ENCODE data around the gene TCN2. TPM values are rescaled to one million over a fixed set of nuclear protein-coding genes. Genes with fewer than 3 reads are reported as not detected.
A peak's percentile ranks its signal among the peaks of the same experiment; 100 is the strongest.

Gene TCN2
- total RNA-seq, 4 donors from 2014 or later = 38.2 to 56.1 (median 43.8) TPM

DNA sequence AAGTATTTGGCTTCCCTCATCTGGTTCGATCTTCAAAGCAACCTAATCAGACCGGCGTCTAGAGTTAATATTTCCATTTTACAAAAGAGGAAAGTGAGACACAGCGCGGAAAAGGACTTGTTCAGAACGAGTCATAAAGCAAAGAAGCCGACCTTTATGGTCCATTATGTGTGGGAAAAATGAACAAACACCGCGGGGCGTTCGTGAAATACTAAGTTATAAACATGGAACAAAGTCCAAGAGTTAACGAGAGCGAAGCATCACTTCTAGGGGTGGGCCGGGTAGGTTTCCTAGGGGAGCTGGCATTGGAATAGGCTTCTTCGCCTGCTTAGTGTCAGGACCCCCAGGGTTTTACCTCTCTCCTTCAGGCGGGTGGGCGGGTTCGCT is 60.1 kb downstream of the TCN2 start:
- peaks cover 0 to 23% (median 11%) of the 10 kb centered on the region in 4 donors for H3K4me1 ChIP-seq
- H3K27me3 ChIP-seq = no peaks in the 10 kb centered on the region
- no peaks in the 10 kb centered on the region for H3K9me3 ChIP-seq
- H3K27ac ChIP-seq = peak overlapping the region in 2 of 4 donors; percentile 52 to 74
- no peak for TF ChIP-seq EP300 (IDR thresholded peaks at IDR 0.05)
- TF ChIP-seq, protein P1, sequence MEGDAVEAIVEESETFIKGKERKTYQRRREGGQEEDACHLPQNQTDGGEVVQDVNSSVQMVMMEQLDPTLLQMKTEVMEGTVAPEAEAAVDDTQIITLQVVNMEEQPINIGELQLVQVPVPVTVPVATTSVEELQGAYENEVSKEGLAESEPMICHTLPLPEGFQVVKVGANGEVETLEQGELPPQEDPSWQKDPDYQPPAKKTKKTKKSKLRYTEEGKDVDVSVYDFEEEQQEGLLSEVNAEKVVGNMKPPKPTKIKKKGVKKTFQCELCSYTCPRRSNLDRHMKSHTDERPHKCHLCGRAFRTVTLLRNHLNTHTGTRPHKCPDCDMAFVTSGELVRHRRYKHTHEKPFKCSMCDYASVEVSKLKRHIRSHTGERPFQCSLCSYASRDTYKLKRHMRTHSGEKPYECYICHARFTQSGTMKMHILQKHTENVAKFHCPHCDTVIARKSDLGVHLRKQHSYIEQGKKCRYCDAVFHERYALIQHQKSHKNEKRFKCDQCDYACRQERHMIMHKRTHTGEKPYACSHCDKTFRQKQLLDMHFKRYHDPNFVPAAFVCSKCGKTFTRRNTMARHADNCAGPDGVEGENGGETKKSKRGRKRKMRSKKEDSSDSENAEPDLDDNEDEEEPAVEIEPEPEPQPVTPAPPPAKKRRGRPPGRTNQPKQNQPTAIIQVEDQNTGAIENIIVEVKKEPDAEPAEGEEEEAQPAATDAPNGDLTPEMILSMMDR (IDR thresholded peaks at IDR 0.05) = no peak
- TF ChIP-seq POLR2A (IDR thresholded peaks at IDR 0.05) = no peak
- peaks cover 0 to 24% (median 4%) of the 10 kb centered on the region in 3 donors for H3K36me3 ChIP-seq
- H3K4me3 ChIP-seq = peak overlapping the region; percentile 61 to 85 (median 72)
- 0 to 1% methylated on average over 18 of the region's 18 CpGs for WGBS, 2 donors
- DNase-seq (ENCODE audit: low spot score in 2 of 2) = no peak

DNA sequence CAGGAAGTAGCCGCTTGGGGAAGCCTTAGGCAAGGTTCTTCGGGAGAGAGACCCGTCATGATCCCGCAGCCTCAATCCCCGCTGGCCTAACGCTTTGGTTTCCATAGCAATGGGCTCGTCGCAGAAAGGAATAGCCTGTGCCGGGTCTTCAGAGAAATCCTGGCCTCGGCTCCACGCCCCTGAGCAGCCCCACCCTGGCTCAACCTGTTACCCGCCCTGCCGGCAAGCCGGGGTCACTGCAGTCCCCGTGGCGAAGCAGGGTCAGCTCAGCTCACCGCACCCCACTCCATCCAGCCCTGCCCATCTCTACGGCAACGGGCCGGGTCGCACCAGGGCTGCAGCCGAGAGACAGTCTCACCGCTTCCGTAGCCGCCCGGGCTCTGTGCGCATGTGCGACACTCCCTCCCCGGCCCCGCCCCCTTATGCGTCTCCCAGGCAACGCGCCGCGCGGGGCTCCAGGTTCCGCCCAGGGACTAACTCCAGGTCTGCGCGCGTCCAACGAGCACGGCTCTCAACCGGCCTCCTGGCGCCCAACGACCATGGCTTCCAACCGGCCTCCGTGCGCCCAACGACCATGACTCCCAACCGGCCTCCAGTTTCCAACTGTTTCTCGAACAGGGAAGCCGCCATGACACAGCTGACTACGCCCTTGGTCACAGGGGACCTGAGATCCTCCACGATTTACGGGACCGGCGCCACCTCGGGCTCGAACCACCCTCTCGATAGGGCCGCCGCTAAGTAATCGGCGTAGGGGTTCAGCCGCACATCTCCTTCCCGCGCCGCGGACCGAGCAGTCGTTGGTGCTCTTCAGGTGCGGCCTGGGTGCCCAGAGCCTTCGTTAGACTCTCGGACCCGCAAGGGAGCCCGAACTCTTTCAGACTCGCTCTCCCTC is 60.8 kb downstream of the TCN2 start, which contains the start of gene DUSP18:
DUSP18 (minus strand) TSS at position 382 of the 892 bp plus-strand sequence. CDS start 3,872 bp downstream, outside the sequence.
- peak; percentile 91 for DNase-seq (ENCODE audit: low spot score in 2 of 2)
- Histone ChIP-seq H3K4me1 (peaks cover 0 to 23% (median 11%) of the 10 kb centered on the region in 4 donors), H3K36me3 (peaks cover 0 to 18% (median 4%) of the 10 kb centered on the region in 3 donors), H3K4me3 (peak within 1 kb of the TSS; percentile 61 to 85 (median 72)), H3K27ac (peak within 1 kb of the TSS in 2 of 4 donors; percentile 52 to 74), H3K27me3 (no peaks in the 10 kb centered on the region), H3K9me3 (no peaks in the 10 kb centered on the region)
- WGBS, 2 donors = 0 to 1% methylated on average over 48 to 64 of the region's 77 CpGs
- TF ChIP-seq EP300 (IDR thresholded peaks at IDR 0.05) (peak; percentile 50 to 77), POLR2A (IDR thresholded peaks at IDR 0.05) (peak; percentile 10 to 53)
- TF ChIP-seq, protein P1 (IDR thresholded peaks at IDR 0.05) = peak in 4 of 5 experiments; percentile 20 to 47 (median 34)

DNA sequence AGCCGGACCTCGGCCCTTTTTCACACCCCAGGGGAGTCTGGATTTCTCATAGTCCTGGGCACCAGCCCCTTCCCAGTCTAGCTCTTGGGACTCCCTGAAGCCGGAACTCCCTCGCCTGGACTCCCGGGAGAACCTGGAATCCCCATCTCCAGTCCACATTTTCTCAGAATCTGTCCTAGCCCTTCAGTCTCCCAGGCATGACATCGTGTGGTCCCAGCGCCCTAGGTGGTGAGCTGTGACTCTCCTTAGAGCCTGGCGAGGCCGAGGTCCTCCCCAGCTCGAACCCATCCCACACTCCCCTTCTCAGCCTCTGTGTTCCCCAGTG is 61.4 kb downstream of the TCN2 start:
- H3K4me3 ChIP-seq = peak overlapping the region; percentile 61 to 85 (median 72)
- no peaks in the 10 kb centered on the region for H3K27me3 ChIP-seq
- no peak for DNase-seq (ENCODE audit: low spot score in 2 of 2)
- no peak for TF ChIP-seq EP300 (IDR thresholded peaks at IDR 0.05)
- TF ChIP-seq, protein P1 (IDR thresholded peaks at IDR 0.05) = no peak
- TF ChIP-seq POLR2A (IDR thresholded peaks at IDR 0.05) = no peak
- H3K27ac ChIP-seq = peak overlapping the region in 2 of 4 donors; percentile 52 to 74
- H3K4me1 ChIP-seq = peaks cover 0 to 23% (median 11%) of the 10 kb centered on the region in 4 donors
- H3K9me3 ChIP-seq = no peaks in the 10 kb centered on the region
- 27 to 35% methylated on average over 10 of the region's 10 CpGs for WGBS, 2 donors
- peaks cover 0 to 12% (median 1%) of the 10 kb centered on the region in 3 donors for H3K36me3 ChIP-seq

DNA sequence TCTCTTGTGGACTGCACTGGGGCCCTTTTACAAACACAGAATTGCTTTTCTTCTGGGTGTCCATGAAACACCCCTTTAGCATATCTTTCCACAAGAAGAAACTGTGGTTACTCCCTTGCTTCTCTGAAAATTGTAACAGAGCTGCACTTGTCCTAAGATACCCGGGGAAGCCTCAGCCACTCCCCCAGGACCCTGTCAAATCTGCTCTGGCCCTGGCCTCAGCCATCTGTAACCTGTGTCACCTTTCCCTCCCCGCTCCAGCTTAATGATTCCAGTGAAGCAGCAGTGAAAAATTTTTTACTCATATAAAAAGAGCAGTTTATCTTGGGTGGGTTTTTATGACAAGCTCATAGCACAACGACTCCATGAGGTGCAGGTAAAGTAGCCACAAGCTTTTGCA is 64.1 kb downstream of the TCN2 start:
- no peak overlapping the region for H3K27ac ChIP-seq
- H3K4me1 ChIP-seq = peaks cover 0 to 16% (median 9%) of the 10 kb centered on the region in 4 donors
- H3K9me3 ChIP-seq = no peaks in the 10 kb centered on the region
- no peak for DNase-seq (ENCODE audit: low spot score in 2 of 2)
- H3K4me3 ChIP-seq = no peak overlapping the region
- H3K36me3 ChIP-seq = no peaks in the 10 kb centered on the region
- 53 to 65% methylated on average over 3 of the region's 3 CpGs for WGBS, 2 donors
- TF ChIP-seq EP300 (IDR thresholded peaks at IDR 0.05) (no peak), POLR2A (IDR thresholded peaks at IDR 0.05) (no peak)
- no peaks in the 10 kb centered on the region for H3K27me3 ChIP-seq

GRCh38 chr22:30673136-30673535 is 66.2 kb downstream of the TCN2 start:
- Histone ChIP-seq H3K27ac (no peak overlapping the region), H3K9me3 (no peaks in the 10 kb centered on the region), H3K27me3 (no peaks in the 10 kb centered on the region), H3K36me3 (no peaks in the 10 kb centered on the region), H3K4me3 (no peak overlapping the region), H3K4me1 (peaks cover 0 to 5% (median 2%) of the 10 kb centered on the region in 4 donors)
- TF ChIP-seq, protein P1 (IDR thresholded peaks at IDR 0.05) = no peak
- no peak for TF ChIP-seq POLR2A (IDR thresholded peaks at IDR 0.05)
- TF ChIP-seq EP300 (IDR thresholded peaks at IDR 0.05) = no peak
- DNase-seq (ENCODE audit: low spot score in 2 of 2) = no peak
- 83 to 91% methylated on average over 4 of the region's 4 CpGs for WGBS, 2 donors

All from tibial nerve (tissue), 4 donors.